22Rv1 (cell line): ENCODE results near the gene MYO18B.

Experiments used
- CTCF ChIP-seq: fragments of 450-650 bp; IDR thresholded peaks from 2 replicates; pipeline ENCODE4 v1.5.1; 2017; ENCODE audit warnings: mild to moderate bottlenecking
- ZFX ChIP-seq: fragments of 450-650 bp; IDR thresholded peaks from 2 replicates; pipeline ENCODE4 v1.6.1; 2017; ENCODE audit warnings: antibody characterized with exemption, borderline replicate concordance

- no peak for TF ChIP-seq CTCF
- TF ChIP-seq ZFX: no peak
These were observed 315.7 kb downstream of the MYO18B start for GRCh38 chr22:26057731-26058130.
